HK-2 (cell line): Measurements from ENCODE around the gene FAM240B.

Experiments
- DNase-seq: peaks from one replicate; pipeline ENCODE4 v3.0.0-alpha.2; 2018; ENCODE audit not compliant: unreplicated experiment

The FAM240B gene

GRCh38 chr9:38720083-38720745 is at the start of gene FAM240B:
Gene FAM240B, minus strand, starts transcription at chr9:38720133. Its CDS starts 16,134 bp downstream, at chr9:38703999.
- DNase-seq, result no peak

GRCh38 chr9:38768351-38768761 is 48.4 kb upstream of the FAM240B start:
- DNase-seq, result no peak

- no peak for DNase-seq
Observed at GRCh38 chr9:38765101-38765500, 45.2 kb upstream of the FAM240B start.

GRCh38 chr9:38761999-38762398 is 42.1 kb upstream of the FAM240B start:
- DNase-seq, result no peak

DNA sequence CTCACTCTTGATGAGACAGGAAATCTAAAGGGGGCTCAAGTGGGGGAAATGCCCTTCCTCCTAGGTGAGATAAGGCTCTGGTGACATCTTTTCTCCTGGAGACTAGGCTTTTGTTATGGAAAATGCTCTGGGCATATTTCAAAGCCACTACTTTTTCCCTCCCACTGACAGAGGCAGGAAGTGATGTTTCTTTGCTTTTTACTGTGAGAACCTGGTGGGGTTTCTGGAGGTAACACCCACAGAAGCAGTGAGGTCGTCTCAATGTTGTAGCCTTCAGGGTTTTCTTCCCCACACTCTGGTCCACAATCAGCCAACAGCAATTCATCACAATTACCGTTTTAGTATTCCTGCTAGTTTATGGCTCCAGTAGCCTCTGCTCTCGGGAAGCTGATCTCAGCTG is 41.4 kb upstream of the FAM240B start:
- DNase-seq, result no peak

GRCh38 chr9:38756702-38757101 is 36.8 kb upstream of the FAM240B start:
- DNase-seq, result no peak

DNA sequence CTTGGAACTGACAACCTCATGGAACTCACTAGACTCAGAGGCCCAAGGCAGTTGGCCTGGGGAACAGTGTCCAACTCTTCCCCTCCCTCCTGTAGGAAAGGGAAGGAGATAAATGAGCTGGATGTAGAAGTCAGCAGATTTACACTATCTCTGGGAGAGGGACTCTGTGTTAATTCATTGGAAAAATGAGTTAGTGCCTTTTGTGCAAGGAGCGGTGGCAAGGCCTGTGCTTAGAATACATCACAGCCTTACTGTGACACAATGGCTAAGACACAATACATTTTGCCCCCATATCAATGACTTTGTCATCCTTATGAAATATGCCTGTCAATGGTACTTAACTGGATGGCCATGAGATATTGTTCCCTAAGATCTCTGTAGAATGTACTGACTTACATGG is 28.0 kb upstream of the FAM240B start:
- no peak for DNase-seq

DNA sequence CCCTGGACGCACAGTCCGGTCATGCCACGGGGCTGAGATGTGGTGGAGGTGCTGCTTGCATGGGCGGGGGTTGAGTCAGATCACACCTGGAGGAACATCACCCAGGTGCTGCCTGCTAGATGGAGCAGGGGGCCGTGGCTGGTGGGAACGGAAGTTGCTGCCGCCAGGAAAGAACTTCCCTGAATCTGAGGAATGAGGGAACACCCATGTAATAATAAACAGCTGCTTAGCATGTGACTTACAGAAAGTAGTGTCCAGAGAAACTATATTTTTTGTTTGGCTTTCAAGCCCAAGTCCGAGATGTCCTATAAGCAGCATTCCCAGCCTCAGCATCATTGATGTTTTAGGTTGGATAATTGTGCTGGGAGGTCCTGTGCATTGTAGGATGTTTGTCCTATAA is 27.1 kb upstream of the FAM240B start:
- no peak for DNase-seq

DNA sequence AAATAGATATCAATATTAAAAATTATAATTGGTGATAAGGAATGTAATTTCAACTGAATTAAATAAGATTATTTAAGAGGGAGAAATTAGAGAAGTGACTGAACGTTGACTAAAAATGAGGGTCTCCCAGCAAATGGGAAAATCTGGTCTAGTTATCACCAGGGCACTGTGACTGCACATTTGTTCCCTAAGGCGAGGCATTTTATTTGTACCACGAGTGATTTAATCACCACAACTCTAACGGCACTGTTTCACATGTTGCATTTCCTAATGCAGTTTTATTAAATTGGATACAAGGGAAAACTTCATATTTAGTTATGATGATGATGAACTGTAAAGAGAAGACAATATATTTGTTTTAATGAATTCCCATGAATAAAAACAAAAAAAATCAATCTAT is 26.4 kb upstream of the FAM240B start:
- DNase-seq, result no peak

GRCh38 chr9:38744484-38744883 is 24.6 kb upstream of the FAM240B start:
- DNase-seq, result no peak

DNA sequence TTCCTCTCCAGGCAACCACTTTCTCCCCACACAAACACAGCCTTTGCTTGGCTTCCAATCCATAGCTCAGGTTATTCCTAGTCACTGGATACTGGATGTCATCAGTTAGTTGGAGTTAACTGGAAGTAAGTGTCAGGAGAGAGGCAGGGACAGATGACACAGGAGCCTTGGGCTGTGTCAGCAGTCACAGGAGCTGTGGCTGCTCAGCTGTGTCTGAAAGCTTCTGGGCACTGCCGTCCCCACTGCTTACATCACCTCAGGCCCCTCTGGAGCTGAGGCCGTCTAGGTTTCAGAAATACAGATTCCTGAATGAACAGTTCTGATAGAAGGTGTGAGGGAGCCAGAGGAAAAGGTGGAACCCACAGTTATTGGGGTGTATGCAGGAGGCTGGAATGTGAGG is 17.3 kb upstream of the FAM240B start:
- no peak for DNase-seq

- DNase-seq, result no peak
Observed at GRCh38 chr9:38734831-38735230, 14.9 kb upstream of the FAM240B start.

DNA sequence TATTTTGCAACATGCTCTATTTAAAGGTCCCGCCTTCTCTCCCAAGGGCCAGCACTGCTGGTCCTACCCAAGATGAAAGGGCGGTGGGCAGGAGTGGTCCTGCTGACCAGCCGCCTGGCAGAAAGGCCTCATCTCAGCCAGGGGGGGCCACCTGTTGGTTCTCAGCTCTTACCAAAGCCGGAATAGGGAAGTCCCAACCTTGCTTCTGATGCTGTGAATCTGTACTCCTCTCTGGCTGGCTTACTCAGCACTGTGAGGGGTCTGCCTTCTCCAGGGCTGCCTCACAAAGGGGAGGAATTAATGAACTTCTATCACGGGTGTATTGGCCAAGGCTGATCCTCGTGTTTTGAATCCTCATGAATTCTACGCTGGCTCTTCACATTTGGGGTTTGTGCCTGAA is 13.6 kb upstream of the FAM240B start:
- no peak for DNase-seq

GRCh38 chr9:38732885-38733284 is 13.0 kb upstream of the FAM240B start:
- no peak for DNase-seq

DNA sequence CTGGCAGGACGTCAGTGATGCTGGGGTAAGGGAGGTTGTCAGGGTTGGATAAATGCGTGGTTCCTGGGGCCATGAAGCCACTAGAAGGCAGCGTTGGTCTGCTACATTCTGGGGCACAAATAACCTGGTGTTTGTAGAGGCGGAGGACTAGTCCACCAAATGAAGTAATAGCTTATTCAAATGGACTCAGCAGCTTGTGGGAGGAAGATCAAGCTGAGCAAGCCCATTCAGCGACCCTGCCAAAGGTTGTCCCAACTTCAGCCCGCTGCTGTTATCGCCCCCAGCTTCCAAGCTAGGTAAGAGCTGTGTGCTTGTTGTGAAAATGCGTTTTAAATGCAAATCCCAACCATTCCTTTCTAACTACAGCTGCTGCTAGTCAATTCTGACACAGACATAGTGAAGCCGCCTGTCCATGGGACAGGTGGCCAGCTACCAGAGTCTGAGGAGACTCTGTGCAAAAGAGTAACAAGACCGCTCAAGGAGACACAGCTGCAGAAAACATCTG is 7.6 kb upstream of the FAM240B start:
- DNase-seq, result peak; percentile 17

DNA sequence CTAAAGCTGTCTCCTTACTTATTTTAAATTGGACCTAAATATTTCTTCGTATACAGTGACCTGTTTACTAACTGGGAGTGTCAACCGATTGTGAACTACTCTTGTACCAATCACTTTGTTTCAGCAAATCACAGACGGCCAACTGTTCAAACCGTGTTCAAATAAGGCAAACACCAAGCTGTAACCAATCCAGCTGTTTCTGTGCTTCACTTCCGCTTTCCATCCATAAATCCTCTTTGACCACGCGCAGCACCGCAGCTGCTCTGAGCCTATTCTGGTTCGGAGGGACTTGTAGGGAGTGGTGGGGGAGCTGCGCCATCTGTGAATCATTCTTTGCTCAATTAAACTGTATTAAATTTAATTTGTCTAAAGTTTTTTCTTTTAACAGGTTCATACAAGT is 4.8 kb upstream of the FAM240B start:
- no peak for DNase-seq

DNA sequence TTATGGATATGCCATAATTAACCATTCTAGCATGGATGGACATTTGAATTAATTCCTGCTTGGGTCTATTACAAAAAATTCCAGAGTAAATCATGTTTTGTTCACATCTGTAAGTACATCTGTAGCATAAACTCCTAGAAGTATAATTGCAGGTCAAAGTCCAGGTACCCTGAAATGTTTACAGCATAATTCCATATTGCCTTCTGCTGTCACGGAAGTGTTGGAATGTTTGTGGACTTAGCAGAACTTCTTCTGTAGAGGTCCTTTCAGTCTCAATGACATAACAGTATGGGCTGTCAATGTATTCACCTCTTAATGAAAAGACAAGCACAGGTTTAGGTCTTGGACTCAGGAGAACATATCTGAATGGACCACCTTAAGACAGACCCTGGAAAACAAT is 1.8 kb downstream of the FAM240B start:
- no peak for DNase-seq

GRCh38 chr9:38715684-38716083 is 4.2 kb downstream of the FAM240B start:
- no peak for DNase-seq

DNA sequence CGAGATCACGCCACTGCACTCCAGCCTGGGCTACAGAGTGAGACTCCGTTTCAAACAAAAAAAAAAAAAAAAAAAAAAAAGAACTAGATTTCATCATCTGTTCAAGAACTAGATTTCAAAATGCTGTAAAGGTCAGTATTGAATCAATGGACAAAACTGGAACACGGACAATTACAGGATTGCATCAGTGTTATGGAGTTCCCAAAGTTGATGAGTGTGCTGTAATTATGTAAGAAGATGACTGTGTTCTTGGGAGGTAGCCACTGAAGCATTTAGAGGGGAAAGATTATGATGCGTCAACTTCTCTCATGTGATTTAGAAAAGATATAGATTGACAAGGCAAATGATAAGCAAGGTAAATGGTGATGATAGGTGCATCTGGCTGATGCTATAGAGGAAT is 6.5 kb downstream of the FAM240B start:
- no peak for DNase-seq

GRCh38 chr9:38708759-38709158 is 11.2 kb downstream of the FAM240B start:
- no peak for DNase-seq

DNA sequence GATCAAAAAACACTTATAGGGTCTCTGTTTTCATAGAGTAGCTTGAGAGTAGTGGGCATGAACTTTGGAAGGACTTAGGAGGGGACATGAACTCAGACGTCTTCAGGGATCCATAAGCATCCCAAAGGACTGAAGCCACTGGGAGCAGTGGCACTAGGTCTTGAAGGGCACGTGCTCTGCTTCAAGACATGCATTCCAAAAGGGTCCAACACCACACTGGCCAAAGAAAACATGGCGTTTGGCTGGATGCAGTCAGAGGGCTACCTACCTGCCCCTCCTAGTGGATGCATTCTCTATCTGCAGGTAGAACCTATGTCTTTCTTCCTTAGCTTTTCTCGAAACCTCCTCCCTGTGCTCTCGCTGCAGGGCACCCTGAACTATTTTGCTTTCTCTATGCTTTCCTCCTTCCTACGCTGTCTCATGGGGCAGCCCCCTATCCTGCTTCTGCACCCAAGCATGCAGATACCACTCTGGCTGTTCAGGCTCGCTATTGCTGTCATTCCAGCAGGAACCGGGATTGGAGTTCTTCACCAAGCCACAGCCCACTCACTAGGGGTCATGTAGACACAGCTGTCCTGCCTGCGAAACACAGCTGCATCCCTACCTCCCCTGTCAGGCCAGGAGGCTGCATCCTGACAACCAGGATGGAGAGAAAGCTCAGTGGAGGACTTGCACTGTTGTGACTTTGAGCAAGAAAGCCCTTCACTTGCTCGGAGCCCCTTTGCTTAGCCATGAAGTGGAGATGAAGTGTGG is 11.9 kb downstream of the FAM240B start:
- DNase-seq, result no peak

DNA sequence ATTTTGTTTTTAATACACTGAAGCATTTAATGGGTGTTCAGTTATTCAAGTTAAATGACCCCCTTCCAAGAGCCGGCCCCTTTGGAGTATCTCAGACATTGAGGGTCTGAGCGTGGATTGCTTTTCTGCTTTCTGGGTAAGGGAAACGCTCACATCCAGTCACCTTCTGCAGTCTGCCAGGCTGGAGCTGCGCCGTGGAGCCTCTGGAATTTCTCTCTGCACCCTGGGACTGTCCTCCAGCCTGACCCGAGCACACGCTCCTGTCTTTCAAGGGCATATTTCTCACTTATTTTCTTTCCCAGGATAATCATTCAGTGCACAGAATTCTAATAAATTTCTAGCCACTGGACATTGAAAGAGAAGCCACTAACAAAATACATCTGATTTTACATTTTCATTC is 13.4 kb downstream of the FAM240B start:
- DNase-seq, result no peak

DNA sequence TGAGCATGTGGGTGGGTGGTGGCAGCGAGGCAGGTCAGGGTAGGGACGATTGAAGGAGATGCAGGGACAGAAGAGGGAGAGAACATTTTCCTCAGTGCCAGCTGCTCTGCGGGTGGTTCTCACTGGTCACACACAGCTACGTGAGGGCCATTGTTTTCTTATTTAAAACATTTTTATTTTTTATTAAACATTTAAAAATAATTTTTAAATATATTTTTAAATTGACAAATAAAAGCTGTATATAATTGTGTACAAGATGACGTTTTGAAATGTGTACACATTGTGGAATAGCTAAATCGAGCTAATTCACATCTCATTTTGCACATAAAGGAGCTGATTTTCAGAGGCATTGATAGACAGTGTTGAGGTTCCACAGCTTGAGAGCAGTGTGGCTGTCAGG is 14.0 kb downstream of the FAM240B start:
- no peak for DNase-seq
